Activated gamma-delta T cell treated with anti-CD3 and anti-CD28 coated beads, Interleukin-2, amount 50 U/mL, for 16 hours (primary cell): ENCODE measurements around the gene CD52.
"Not testable (repeated sequence)": the region's sequence is repeated elsewhere in the genome, so short reads cannot be mapped to it uniquely, and the experiment has no call there.

ENCODE experiments used
- DNase-seq: peaks from one replicate; pipeline ENCODE4 v3.0.0-alpha.2; 2020; ENCODE audit warnings: low read depth

The CD52 gene

GRCh38 chr1:26302733-26303405, 14.9 kb upstream of the CD52 start:
- DNase-seq, result no peak

- DNase-seq, result no peak
Observed at GRCh38 chr1:26305667-26306289, 12.0 kb upstream of the CD52 start.

- peak; percentile 91 for DNase-seq
Observed at GRCh38 chr1:26306290-26307229, 11.2 kb upstream of the CD52 start, which contains the start of gene UBXN11. UBXN11 (minus strand) TSS chr1:26306636; CDS start chr1:26302883, 3,753 bp downstream.

- no peak for DNase-seq
Observed at GRCh38 chr1:26307363-26307781, 10.4 kb upstream of the CD52 start.

GRCh38 chr1:26307966-26308899, 9.5 kb upstream of the CD52 start:
- not testable (repeated sequence) for DNase-seq

GRCh38 chr1:26314501-26314900, 3.3 kb upstream of the CD52 start:
- no peak for DNase-seq

GRCh38 chr1:26315874-26316850, 1.6 kb upstream of the CD52 start:
- DNase-seq, result no peak

GRCh38 chr1:26317146-26317545, 612 bp upstream of the CD52 start:
- DNase-seq, result no peak

GRCh38 chr1:26318338-26319064, 743 bp downstream of the CD52 start:
- DNase-seq, result no peak

- DNase-seq, result no peak
Observed at GRCh38 chr1:26320896-26321295, 3.1 kb downstream of the CD52 start.

- DNase-seq, result peak; percentile 93
Observed at GRCh38 chr1:26321315-26322041, 3.7 kb downstream of the CD52 start.

GRCh38 chr1:26322042-26322331, 4.2 kb downstream of the CD52 start:
- no peak for DNase-seq

- no peak for DNase-seq
Observed at GRCh38 chr1:26323382-26323781, 5.6 kb downstream of the CD52 start.

GRCh38 chr1:26324550-26324949, 6.8 kb downstream of the CD52 start:
- no peak for DNase-seq

GRCh38 chr1:26327956-26328362, 10.2 kb downstream of the CD52 start:
- DNase-seq, result no peak

GRCh38 chr1:26328597-26328996, 10.8 kb downstream of the CD52 start:
- no peak for DNase-seq

GRCh38 chr1:26329380-26329779, 11.6 kb downstream of the CD52 start:
- DNase-seq, result not testable (repeated sequence)

GRCh38 chr1:26330276-26330675, 12.5 kb downstream of the CD52 start:
- DNase-seq, result no peak

- not testable (repeated sequence) for DNase-seq
Observed at GRCh38 chr1:26333312-26333711, 15.6 kb downstream of the CD52 start.
